ENCODE results near the gene SRA1. TPM values are rescaled to one million over a fixed set of nuclear protein-coding genes. Genes with fewer than 3 reads are reported as not detected.

The SRA1 gene
- total RNA-seq, 2 donors from 2014 or later: 10.9 to 12.5 TPM

DNA sequence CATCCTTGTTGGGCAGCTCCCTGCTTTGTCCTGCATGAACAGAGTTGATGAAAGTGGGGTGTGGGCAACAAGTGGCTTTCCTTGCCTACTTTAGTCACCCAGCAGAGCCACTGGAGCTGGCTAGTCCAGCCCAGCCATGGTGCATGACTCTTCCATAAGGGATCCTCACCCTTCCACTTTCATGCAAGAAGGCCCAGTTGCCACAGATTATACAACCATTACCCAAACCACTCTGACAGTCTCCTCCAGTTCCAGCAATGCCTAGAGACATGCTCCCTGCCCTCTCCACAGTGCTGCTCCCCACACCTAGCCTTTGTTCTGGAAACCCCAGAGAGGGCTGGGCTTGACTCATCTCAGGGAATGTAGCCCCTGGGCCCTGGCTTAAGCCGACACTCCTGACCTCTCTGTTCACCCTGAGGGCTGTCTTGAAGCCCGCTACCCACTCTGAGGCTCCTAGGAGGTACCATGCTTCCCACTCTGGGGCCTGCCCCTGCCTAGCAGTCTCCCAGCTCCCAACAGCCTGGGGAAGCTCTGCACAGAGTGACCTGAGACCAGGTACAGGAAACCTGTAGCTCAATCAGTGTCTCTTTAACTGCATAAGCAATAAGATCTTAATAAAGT, 11.3 kb upstream of the SRA1 start:
- intact Hi-C loops (cut with DNase I): loop anchor here (10.0 kb wide), 1 partner anchor 76 kb away; the partner anchor contains the start of genes IK and NDUFA2
- H3K27ac ChIP-seq: no peak overlapping the region
- peaks cover 20% of the 10 kb centered on the region for H3K4me1 ChIP-seq
- H3K36me3 ChIP-seq (replicated peaks in 1 of 2; ENCODE audit: insufficient read depth in 1 of 2, low read depth in 2 of 2): no peaks in the 10 kb centered on the region
- H3K9me3 ChIP-seq: no peaks in the 10 kb centered on the region
- TF ChIP-seq POLR2A (IDR thresholded peaks at IDR 0.05): no peak
- TF ChIP-seq, protein P1, sequence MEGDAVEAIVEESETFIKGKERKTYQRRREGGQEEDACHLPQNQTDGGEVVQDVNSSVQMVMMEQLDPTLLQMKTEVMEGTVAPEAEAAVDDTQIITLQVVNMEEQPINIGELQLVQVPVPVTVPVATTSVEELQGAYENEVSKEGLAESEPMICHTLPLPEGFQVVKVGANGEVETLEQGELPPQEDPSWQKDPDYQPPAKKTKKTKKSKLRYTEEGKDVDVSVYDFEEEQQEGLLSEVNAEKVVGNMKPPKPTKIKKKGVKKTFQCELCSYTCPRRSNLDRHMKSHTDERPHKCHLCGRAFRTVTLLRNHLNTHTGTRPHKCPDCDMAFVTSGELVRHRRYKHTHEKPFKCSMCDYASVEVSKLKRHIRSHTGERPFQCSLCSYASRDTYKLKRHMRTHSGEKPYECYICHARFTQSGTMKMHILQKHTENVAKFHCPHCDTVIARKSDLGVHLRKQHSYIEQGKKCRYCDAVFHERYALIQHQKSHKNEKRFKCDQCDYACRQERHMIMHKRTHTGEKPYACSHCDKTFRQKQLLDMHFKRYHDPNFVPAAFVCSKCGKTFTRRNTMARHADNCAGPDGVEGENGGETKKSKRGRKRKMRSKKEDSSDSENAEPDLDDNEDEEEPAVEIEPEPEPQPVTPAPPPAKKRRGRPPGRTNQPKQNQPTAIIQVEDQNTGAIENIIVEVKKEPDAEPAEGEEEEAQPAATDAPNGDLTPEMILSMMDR (IDR thresholded peaks at IDR 0.05): no peak
- DNase-seq: no peak
- ATAC-seq: no peak
- H3K27me3 ChIP-seq: no peaks in the 10 kb centered on the region
- 95 to 100% methylated on average over 1 to 2 of the region's 2 CpGs for WGBS, 2 donors
- no peak overlapping the region for H3K4me3 ChIP-seq

DNA sequence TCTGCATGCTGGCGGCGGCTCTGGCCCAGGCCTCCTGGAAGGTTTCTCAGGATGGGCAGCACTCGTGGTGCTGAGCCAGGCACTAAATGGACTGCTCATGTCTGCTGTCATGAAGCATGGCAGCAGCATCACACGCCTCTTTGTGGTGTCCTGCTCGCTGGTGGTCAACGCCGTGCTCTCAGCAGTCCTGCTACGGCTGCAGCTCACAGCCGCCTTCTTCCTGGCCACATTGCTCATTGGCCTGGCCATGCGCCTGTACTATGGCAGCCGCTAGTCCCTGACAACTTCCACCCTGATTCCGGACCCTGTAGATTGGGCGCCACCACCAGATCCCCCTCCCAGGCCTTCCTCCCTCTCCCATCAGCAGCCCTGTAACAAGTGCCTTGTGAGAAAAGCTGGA, 10.6 kb upstream of the SRA1 start:
- H3K27me3 ChIP-seq: no peaks in the 10 kb centered on the region
- H3K9me3 ChIP-seq: no peaks in the 10 kb centered on the region
- WGBS, 2 donors: 95 to 97% methylated on average over 13 of the region's 13 CpGs
- TF ChIP-seq POLR2A (IDR thresholded peaks at IDR 0.05): no peak
- TF ChIP-seq, protein P1 (IDR thresholded peaks at IDR 0.05): no peak
- ATAC-seq (no peak), DNase-seq (no peak)
- H3K36me3 ChIP-seq (replicated peaks in 1 of 2; ENCODE audit: insufficient read depth in 1 of 2, low read depth in 2 of 2): no peaks in the 10 kb centered on the region
- no peak overlapping the region for H3K4me3 ChIP-seq
- intact Hi-C loops (cut with DNase I): loop anchor here (10.0 kb wide), 1 partner anchor 77 kb away; the partner anchor contains the start of genes IK and NDUFA2
- H3K4me1 ChIP-seq: peaks cover 27% of the 10 kb centered on the region
- no peak overlapping the region for H3K27ac ChIP-seq

GRCh38 chr5:140567136-140567818, 10.0 kb upstream of the SRA1 start:
- TF ChIP-seq, protein P1 (IDR thresholded peaks at IDR 0.05): no peak
- TF ChIP-seq POLR2A (IDR thresholded peaks at IDR 0.05): no peak
- H3K36me3 ChIP-seq (replicated peaks in 1 of 2; ENCODE audit: insufficient read depth in 1 of 2, low read depth in 2 of 2): no peaks in the 10 kb centered on the region
- H3K4me1 ChIP-seq: peaks cover 33% of the 10 kb centered on the region
- ATAC-seq (no peak), DNase-seq (no peak)
- H3K27me3 ChIP-seq: no peaks in the 10 kb centered on the region
- no peak overlapping the region for H3K4me3 ChIP-seq
- intact Hi-C loops (cut with DNase I): loop anchor here (10.0 kb wide), 1 partner anchor 78 kb away; the partner anchor contains the start of genes IK and NDUFA2
- H3K27ac ChIP-seq: no peak overlapping the region
- H3K9me3 ChIP-seq: no peaks in the 10 kb centered on the region
- 90 to 97% methylated on average over 12 to 20 of the region's 22 CpGs for WGBS, 2 donors

GRCh38 chr5:140566665-140567064, 9.4 kb upstream of the SRA1 start:
- Histone ChIP-seq H3K36me3 (replicated peaks in 1 of 2; ENCODE audit: insufficient read depth in 1 of 2, low read depth in 2 of 2) (no peaks in the 10 kb centered on the region), H3K4me3 (no peak overlapping the region), H3K9me3 (no peaks in the 10 kb centered on the region), H3K27ac (no peak overlapping the region), H3K4me1 (peaks cover 36% of the 10 kb centered on the region), H3K27me3 (no peaks in the 10 kb centered on the region)
- TF ChIP-seq, protein P1 (IDR thresholded peaks at IDR 0.05): no peak
- no peak for TF ChIP-seq POLR2A (IDR thresholded peaks at IDR 0.05)
- 88% methylated on average over 5 of the region's 5 CpGs for WGBS, 2 donors
- DNase-seq (no peak), ATAC-seq (no peak)
- intact Hi-C loops (cut with DNase I): loop anchor here (10.0 kb wide), 1 partner anchor 78 kb away; the partner anchor contains the start of genes IK and NDUFA2

Data from body of pancreas (tissue), 4 donors.